Endodermal cell (in vitro differentiated cells): ENCODE measurements around the gene ENO4. TPM values are rescaled to one million over a fixed set of nuclear protein-coding genes. Genes with fewer than 3 reads are reported as not detected.

Source experiments
- DNase-seq: peaks from one replicate; pipeline ENCODE4 v3.0.0-alpha.2; 2017
- H3K27ac ChIP-seq: 2 replicates; pipeline ENCODE4 v1.5.1; 2013; ENCODE audit warnings: mild to moderate bottlenecking, low read depth, low read length, moderate library complexity
- H3K27me3 ChIP-seq: 2 replicates; pipeline ENCODE4 v1.6.1; 2013; ENCODE audit warnings: mild to moderate bottlenecking, low read length, moderate library complexity; ENCODE audit not compliant: insufficient read depth, control insufficient read depth, poor library complexity, severe bottlenecking
- H3K36me3 ChIP-seq: 2 replicates; pipeline ENCODE4 v1.7.0; 2013; ENCODE audit warnings: mild to moderate bottlenecking, low read length, moderate library complexity; ENCODE audit not compliant: control insufficient read depth, insufficient read depth
- H3K4me1 ChIP-seq: one replicate; pipeline ENCODE4 v1.7.0; 2013; ENCODE audit warnings: low read length; ENCODE audit not compliant: control insufficient read depth, insufficient read depth
- H3K4me3 ChIP-seq: 2 replicates; pipeline ENCODE4 v1.5.1; 2013; ENCODE audit warnings: mild to moderate bottlenecking, low read length, moderate library complexity
- H3K9ac ChIP-seq: 2 replicates; pipeline ENCODE4 v1.6.1; 2013; ENCODE audit warnings: mild to moderate bottlenecking, low read length, moderate library complexity; ENCODE audit not compliant: poor library complexity, severe bottlenecking; ENCODE audit errors: extremely low read depth
- H3K9me3 ChIP-seq: 2 replicates; pipeline ENCODE4 v1.6.1; 2013; ENCODE audit warnings: mild to moderate bottlenecking, low read length, moderate library complexity; ENCODE audit not compliant: control insufficient read depth
- H3K27ac Mint-ChIP-seq: 2 replicates; pipeline ENCODE4 v1.8.0; 2020; ENCODE audit warnings: mixed read lengths
- H3K27me3 Mint-ChIP-seq: 2 replicates; pipeline ENCODE4 v1.8.0; 2021; ENCODE audit warnings: mild to moderate bottlenecking, mixed read lengths; ENCODE audit not compliant: insufficient read depth
- H3K36me3 Mint-ChIP-seq: 2 replicates; pipeline ENCODE4 v1.8.0; 2020; ENCODE audit warnings: low read depth, mixed read lengths
- H3K4me1 Mint-ChIP-seq: 2 replicates; pipeline ENCODE4 v1.8.0; 2020; ENCODE audit warnings: mixed read lengths
- H3K4me3 Mint-ChIP-seq: 2 replicates; pipeline ENCODE4 v1.8.0; 2020; ENCODE audit warnings: mild to moderate bottlenecking, moderate library complexity, mixed read lengths
- H3K9me3 Mint-ChIP-seq: 2 replicates; pipeline ENCODE4 v1.8.0; 2020; ENCODE audit warnings: mild to moderate bottlenecking, mixed read lengths
- WGBS, 2 experiments: methylation state at CpG; one replicate each; pipeline versions ENCODE4 v1.1.5 to v1.1.7; 2013; ENCODE audit warnings: missing lambda C conversion rate in 2 of 2, mixed read lengths in 1 of 2; ENCODE audit not compliant: insufficient coverage in 1 of 2, insufficient read length in 1 of 2; 5-methylcytosine and 5-hydroxymethylcytosine counted together
- total RNA-seq, 2 donors: library from RNA; stranded (reverse); fragmentation: NEBNext Ultra II Directional in 1 of 2; extraction: Animal tissue kit (Norgen Biotek cat#: 25700) in 1 of 2; gene quantifications; 2 replicates in 1 of 2; 3 replicates in 1 of 2; pipeline ENCODE4 v1.2.1, GENCODE V29; 2021
- TF ChIP-seq, protein P1 (sequence below): fragments of 200-600 bp; sonication (generic); conservative IDR thresholded peaks from 2 replicates; pipeline ENCODE4 v1.5.0; 2021; ENCODE audit warnings: antibody characterized with exemption, mild to moderate bottlenecking

The ENO4 gene
- total RNA-seq, 2 donors from 2014 or later: 1.1 to 2.2 TPM

DNA sequence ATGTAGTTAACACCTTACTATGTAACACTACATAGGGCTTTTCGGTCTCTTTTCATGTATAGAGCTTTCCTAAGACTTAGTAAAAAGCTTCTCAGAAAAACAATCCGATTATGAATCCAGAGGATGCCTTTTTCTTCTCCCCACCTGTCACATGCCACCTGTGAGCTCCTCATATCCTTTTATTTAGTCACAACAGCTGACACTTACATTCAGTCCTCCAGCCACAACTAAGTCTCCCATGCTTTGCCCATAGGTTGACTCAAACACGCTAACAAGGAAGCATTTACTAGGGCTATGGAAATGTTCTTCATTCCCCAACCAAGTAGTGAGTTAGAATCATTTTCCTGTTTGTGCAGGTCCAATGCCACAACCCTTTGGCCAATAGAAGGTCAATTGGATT, 7.9 kb downstream of the ENO4 start:
- no peak for DNase-seq
- H3K9me3 Mint-ChIP-seq: peaks cover 14% of the 10 kb centered on the region
- H3K4me3 Mint-ChIP-seq: no peak overlapping the region
- H3K36me3 Mint-ChIP-seq: peaks cover 4% of the 10 kb centered on the region
- no peaks in the 10 kb centered on the region for H3K27me3 Mint-ChIP-seq
- no peaks in the 10 kb centered on the region for H3K4me1 ChIP-seq
- no peak overlapping the region for H3K27ac Mint-ChIP-seq
- peaks cover 13% of the 10 kb centered on the region for H3K9me3 ChIP-seq
- no peak overlapping the region for H3K27ac ChIP-seq
- no peaks in the 10 kb centered on the region for H3K27me3 ChIP-seq
- H3K36me3 ChIP-seq: no peaks in the 10 kb centered on the region
- TF ChIP-seq, protein P1, sequence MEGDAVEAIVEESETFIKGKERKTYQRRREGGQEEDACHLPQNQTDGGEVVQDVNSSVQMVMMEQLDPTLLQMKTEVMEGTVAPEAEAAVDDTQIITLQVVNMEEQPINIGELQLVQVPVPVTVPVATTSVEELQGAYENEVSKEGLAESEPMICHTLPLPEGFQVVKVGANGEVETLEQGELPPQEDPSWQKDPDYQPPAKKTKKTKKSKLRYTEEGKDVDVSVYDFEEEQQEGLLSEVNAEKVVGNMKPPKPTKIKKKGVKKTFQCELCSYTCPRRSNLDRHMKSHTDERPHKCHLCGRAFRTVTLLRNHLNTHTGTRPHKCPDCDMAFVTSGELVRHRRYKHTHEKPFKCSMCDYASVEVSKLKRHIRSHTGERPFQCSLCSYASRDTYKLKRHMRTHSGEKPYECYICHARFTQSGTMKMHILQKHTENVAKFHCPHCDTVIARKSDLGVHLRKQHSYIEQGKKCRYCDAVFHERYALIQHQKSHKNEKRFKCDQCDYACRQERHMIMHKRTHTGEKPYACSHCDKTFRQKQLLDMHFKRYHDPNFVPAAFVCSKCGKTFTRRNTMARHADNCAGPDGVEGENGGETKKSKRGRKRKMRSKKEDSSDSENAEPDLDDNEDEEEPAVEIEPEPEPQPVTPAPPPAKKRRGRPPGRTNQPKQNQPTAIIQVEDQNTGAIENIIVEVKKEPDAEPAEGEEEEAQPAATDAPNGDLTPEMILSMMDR: no peak
- H3K9ac ChIP-seq: no peak overlapping the region
- H3K4me1 Mint-ChIP-seq: peaks cover 5% of the 10 kb centered on the region
- WGBS, 2 experiments: 94 to 100% methylated on average over 2 to 3 of the region's 3 CpGs
- H3K4me3 ChIP-seq: no peak overlapping the region

DNA sequence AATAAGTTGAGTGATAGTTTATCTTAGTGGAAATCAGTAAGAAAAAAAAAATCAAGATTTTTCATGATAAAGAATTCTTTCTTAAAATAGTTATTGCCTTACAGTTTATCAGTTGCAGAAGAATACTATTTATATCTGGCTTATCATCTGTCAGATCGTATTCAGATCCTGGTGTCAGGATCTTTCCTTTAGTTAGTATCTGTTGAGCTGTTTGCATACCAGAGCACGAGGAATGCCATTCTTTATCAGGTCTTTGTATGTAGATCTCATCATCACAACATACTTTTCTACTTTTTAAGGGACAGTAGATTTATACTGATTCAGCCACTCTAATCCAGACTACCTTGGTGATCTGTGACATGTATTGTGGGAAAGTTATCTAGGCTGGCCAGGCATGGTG, 12.5 kb downstream of the ENO4 start:
- H3K4me3 ChIP-seq: no peak overlapping the region
- TF ChIP-seq, protein P1: no peak
- WGBS, 2 experiments: 43 to 53% methylated on average over 2 of the region's 2 CpGs
- H3K9me3 ChIP-seq: peaks cover 13% of the 10 kb centered on the region
- H3K36me3 Mint-ChIP-seq: no peaks in the 10 kb centered on the region
- no peak overlapping the region for H3K4me3 Mint-ChIP-seq
- no peak overlapping the region for H3K27ac Mint-ChIP-seq
- no peak for DNase-seq
- no peaks in the 10 kb centered on the region for H3K27me3 Mint-ChIP-seq
- no peaks in the 10 kb centered on the region for H3K27me3 ChIP-seq
- H3K36me3 ChIP-seq: no peaks in the 10 kb centered on the region
- H3K9ac ChIP-seq: no peak overlapping the region
- peaks cover 7% of the 10 kb centered on the region for H3K4me1 Mint-ChIP-seq
- no peaks in the 10 kb centered on the region for H3K4me1 ChIP-seq
- peaks cover 10% of the 10 kb centered on the region for H3K9me3 Mint-ChIP-seq
- no peak overlapping the region for H3K27ac ChIP-seq

DNA sequence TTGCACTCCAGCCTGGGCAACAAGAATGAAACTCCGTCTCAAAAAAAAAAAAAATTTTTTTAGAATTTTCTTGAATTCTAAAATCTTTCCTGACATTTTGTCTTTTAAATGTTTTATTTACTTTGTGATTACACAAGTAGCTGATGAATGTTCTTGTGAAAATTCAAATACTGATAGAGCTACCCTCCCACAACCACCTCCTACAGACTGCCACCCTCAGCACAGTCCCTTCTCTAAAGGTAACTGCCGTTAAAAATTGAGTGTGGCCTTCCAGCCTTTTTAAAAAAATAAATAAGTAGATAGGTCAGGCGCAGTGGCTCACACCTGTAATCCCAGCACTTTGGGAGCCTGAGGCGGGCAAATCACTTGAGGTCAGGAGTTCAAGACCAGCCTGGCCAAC, 15.1 kb downstream of the ENO4 start:
- Histone ChIP-seq H3K4me1 (peaks cover 3% of the 10 kb centered on the region), H3K9me3 (peaks cover 4% of the 10 kb centered on the region), H3K4me3 (no peak overlapping the region), H3K9ac (no peak overlapping the region), H3K27me3 (no peaks in the 10 kb centered on the region), H3K27ac (no peak overlapping the region), H3K36me3 (no peaks in the 10 kb centered on the region)
- no peaks in the 10 kb centered on the region for H3K36me3 Mint-ChIP-seq
- no peak overlapping the region for H3K4me3 Mint-ChIP-seq
- WGBS, 2 experiments: 87 to 100% methylated on average over 2 to 3 of the region's 4 CpGs
- no peaks in the 10 kb centered on the region for H3K27me3 Mint-ChIP-seq
- H3K27ac Mint-ChIP-seq: no peak overlapping the region
- TF ChIP-seq, protein P1: no peak
- no peak for DNase-seq
- H3K9me3 Mint-ChIP-seq: no peaks in the 10 kb centered on the region
- peaks cover 15% of the 10 kb centered on the region for H3K4me1 Mint-ChIP-seq
